Thymus (tissue), 11 donors: ENCODE results near the gene SUCLG2. TPM values are rescaled to one million over a fixed set of nuclear protein-coding genes. Genes with fewer than 3 reads are reported as not detected.
"Not testable (repeated sequence)": the region's sequence is repeated elsewhere in the genome, so short reads cannot be mapped to it uniquely, and the experiment has no call there.

Experiments
- DNase-seq, 9 donors: peaks; one replicate each; pipeline ENCODE4 v3.0.0-alpha.2; 2013; ENCODE audit warnings: low spot score in 9 of 9, low read depth in 6 of 9, missing footprints in 1 of 9
- H3K27ac ChIP-seq, 2 donors: one replicate each; pipeline ENCODE4 v1.5.1; 2013; ENCODE audit warnings: control low read depth in 1 of 2, low read depth in 1 of 2, low read length in 1 of 2, mild to moderate bottlenecking in 1 of 2, moderate library complexity in 1 of 2
- H3K27me3 ChIP-seq, 2 donors: one replicate each; pipeline ENCODE4 v1.5.1; 2013; ENCODE audit warnings: low read length in 1 of 2; ENCODE audit not compliant: control insufficient read depth in 2 of 2, insufficient read depth in 1 of 2
- H3K36me3 ChIP-seq, 2 donors: one replicate each; pipeline ENCODE4 v1.5.1; 2013; ENCODE audit warnings: low read length in 1 of 2, mild to moderate bottlenecking in 1 of 2, moderate library complexity in 1 of 2; ENCODE audit not compliant: control insufficient read depth in 2 of 2, insufficient read depth in 2 of 2
- H3K4me1 ChIP-seq, 2 donors: one replicate each; pipeline ENCODE4 v1.5.1; 2013; ENCODE audit warnings: low read length in 2 of 2; ENCODE audit not compliant: control insufficient read depth in 2 of 2, insufficient read depth in 2 of 2
- H3K4me3 ChIP-seq, 2 donors: one replicate each; pipeline ENCODE4 v1.5.1; 2013; ENCODE audit warnings: low read length in 2 of 2, control low read depth in 1 of 2, mild to moderate bottlenecking in 1 of 2
- H3K9me3 ChIP-seq, 2 donors: one replicate each; pipeline ENCODE4 v1.5.1; 2013; ENCODE audit warnings: low read length in 1 of 2, mild to moderate bottlenecking in 1 of 2; ENCODE audit not compliant: control insufficient read depth in 2 of 2, insufficient read depth in 1 of 2
- WGBS: extraction: QIAGEN DNeasy Blood & Tissue Kit; methylation state at CpG from one replicate; pipeline ENCODE4 v1.1.7; 2013; 5-methylcytosine and 5-hydroxymethylcytosine counted together
- polyA plus RNA-seq: library from polyadenylated mRNA; stranded (reverse); fragments of 200-250 nt; gene quantifications from one replicate; pipeline ENCODE4 v1.2.3, GENCODE V29; 2013
- total RNA-seq: library from RNA; stranded (reverse); fragments of 120-200 nt; gene quantifications from one replicate; pipeline ENCODE4 v1.2.4, GENCODE V29; 2013
- donor health status: healthy.

SUCLG2 gene
- total and polyA plus RNA-seq, 2 donors: 24.1 to 38.3 TPM

GRCh38 chr3:67592057-67592456 lies 62.4 kb downstream of the SUCLG2 start:
- DNase-seq: no peak
- Histone ChIP-seq H3K9me3 (no peaks in the 10 kb centered on the region), H3K27me3 (no peaks in the 10 kb centered on the region), H3K4me3 (no peak overlapping the region), H3K27ac (no peak overlapping the region), H3K4me1 (no peaks in the 10 kb centered on the region), H3K36me3 (no peaks in the 10 kb centered on the region)

DNA sequence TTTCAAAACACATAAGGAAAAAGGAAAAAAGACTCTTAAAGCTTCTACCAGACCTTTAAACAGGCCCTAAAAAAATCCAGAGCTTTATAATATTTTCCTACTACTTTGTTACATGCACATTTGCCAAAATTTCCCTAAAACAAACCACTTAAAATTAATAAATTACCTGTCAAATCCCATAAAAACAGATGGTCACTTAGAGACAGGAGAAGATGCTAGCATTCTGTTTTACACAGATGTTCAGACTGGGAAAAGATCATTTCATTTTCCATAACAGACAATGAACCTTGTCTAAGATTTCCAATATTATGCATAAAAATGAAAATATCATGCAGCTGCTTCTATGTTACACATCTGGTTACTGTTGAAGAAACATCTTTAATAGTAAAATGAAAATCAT lies 66.6 kb downstream of the SUCLG2 start:
- H3K4me1 ChIP-seq: no peaks in the 10 kb centered on the region
- H3K4me3 ChIP-seq: no peak overlapping the region
- no peaks in the 10 kb centered on the region for H3K9me3 ChIP-seq
- DNase-seq: no peak
- H3K27ac ChIP-seq: no peak overlapping the region
- H3K27me3 ChIP-seq: no peaks in the 10 kb centered on the region
- H3K36me3 ChIP-seq: no peaks in the 10 kb centered on the region

DNA sequence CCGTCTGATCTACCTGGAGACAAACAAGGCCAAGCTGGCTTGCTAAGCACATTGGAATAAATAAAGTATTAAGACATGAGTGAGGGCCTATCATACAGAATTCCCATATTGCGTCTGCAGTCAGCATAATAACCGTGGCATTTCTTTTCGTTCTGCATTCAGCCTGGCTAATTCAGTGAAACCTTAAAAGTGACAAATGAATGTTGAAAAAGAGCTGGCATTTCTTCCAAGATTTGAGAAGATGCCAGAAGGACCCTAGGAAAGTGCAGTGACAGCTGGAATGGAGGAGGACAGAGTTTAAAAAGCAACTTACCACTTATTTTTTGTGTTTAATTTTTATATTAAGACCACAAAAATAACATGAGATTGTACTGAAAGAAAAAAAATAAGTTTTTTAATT lies 67.1 kb downstream of the SUCLG2 start:
- H3K27me3 ChIP-seq: no peaks in the 10 kb centered on the region
- H3K36me3 ChIP-seq: no peaks in the 10 kb centered on the region
- no peaks in the 10 kb centered on the region for H3K4me1 ChIP-seq
- no peak for DNase-seq
- H3K9me3 ChIP-seq: no peaks in the 10 kb centered on the region
- no peak overlapping the region for H3K27ac ChIP-seq
- WGBS: 97% methylated on average over 4 of the region's 4 CpGs
- H3K4me3 ChIP-seq: no peak overlapping the region

DNA sequence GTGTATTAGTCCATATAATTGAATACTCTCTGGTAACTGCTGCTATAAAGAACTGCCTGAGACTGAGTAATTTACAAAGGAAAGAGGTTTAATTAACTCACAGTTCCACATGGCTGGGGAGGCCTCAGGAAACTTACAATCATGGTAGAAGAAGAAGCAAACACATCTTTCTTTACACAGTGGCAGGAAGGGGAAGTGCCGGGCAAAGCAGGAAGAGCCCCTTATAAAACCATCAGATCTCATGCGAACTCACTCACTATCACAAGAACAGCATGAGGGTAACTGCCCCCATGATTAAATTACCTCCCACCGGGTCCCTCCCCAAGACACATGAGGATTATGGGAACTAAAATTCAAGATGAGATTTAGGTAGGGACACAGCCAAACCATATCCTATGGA lies 69.8 kb downstream of the SUCLG2 start:
- not testable (repeated sequence) for H3K4me1 ChIP-seq, H3K4me3 ChIP-seq, H3K27ac ChIP-seq, H3K27me3 ChIP-seq, DNase-seq, H3K36me3 ChIP-seq, H3K9me3 ChIP-seq
- 84% methylated on average over 3 of the region's 3 CpGs for WGBS

- 98% methylated on average over 6 of the region's 6 CpGs for WGBS
- Histone ChIP-seq H3K27ac (no peak overlapping the region), H3K36me3 (no peaks in the 10 kb centered on the region), H3K9me3 (no peaks in the 10 kb centered on the region), H3K4me1 (no peaks in the 10 kb centered on the region), H3K4me3 (no peak overlapping the region), H3K27me3 (no peaks in the 10 kb centered on the region)
- DNase-seq: no peak
Measured at GRCh38 chr3:67580430-67581000, 73.9 kb downstream of the SUCLG2 start.

- no peak for DNase-seq
- Histone ChIP-seq H3K9me3 (no peaks in the 10 kb centered on the region), H3K27me3 (no peaks in the 10 kb centered on the region), H3K4me1 (no peaks in the 10 kb centered on the region), H3K4me3 (no peak overlapping the region), H3K36me3 (no peaks in the 10 kb centered on the region), H3K27ac (no peak overlapping the region)
- WGBS: 97% methylated on average over 5 of the region's 5 CpGs
Measured at GRCh38 chr3:67578416-67578815, 76.0 kb downstream of the SUCLG2 start.

GRCh38 chr3:67576441-67576840 lies 78.0 kb downstream of the SUCLG2 start:
- DNase-seq: no peak
- no peaks in the 10 kb centered on the region for H3K4me1 ChIP-seq
- H3K27ac ChIP-seq: no peak overlapping the region
- WGBS: 98% methylated on average over 3 of the region's 3 CpGs
- no peak overlapping the region for H3K4me3 ChIP-seq
- H3K27me3 ChIP-seq: no peaks in the 10 kb centered on the region
- no peaks in the 10 kb centered on the region for H3K9me3 ChIP-seq
- H3K36me3 ChIP-seq: no peaks in the 10 kb centered on the region

- H3K4me3 ChIP-seq: no peak overlapping the region
- H3K4me1 ChIP-seq: no peaks in the 10 kb centered on the region
- no peaks in the 10 kb centered on the region for H3K36me3 ChIP-seq
- WGBS: 98% methylated on average over 3 of the region's 3 CpGs
- H3K27me3 ChIP-seq: no peaks in the 10 kb centered on the region
- H3K9me3 ChIP-seq: peaks cover 0 to 1% of the 10 kb centered on the region in 2 donors
- no peak for DNase-seq
- H3K27ac ChIP-seq: no peak overlapping the region
Measured at GRCh38 chr3:67569324-67569723, 85.1 kb downstream of the SUCLG2 start.

DNA sequence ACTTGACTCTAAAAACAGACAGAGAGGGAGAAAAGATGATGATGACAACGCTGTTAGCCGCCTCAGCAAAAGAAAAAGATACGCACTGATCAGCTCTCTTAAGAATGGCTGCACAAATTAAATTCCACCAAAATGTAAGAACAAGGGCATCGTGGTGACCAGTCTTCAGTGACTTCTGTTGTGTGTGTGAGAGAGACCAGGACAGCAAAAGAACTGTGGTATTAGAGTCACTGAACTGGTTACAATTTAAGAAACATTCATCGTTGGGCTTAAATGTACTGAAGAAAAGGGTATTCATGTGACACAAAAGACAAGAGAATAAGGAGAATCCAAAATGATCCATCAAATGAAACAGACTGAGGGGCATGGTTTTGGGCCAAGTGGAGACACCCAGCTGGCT lies 86.5 kb downstream of the SUCLG2 start:
- no peaks in the 10 kb centered on the region for H3K4me1 ChIP-seq
- no peak overlapping the region for H3K4me3 ChIP-seq
- H3K9me3 ChIP-seq: peaks cover 0 to 1% of the 10 kb centered on the region in 2 donors
- no peaks in the 10 kb centered on the region for H3K36me3 ChIP-seq
- H3K27ac ChIP-seq: no peak overlapping the region
- DNase-seq: no peak
- 87% methylated on average over 5 of the region's 5 CpGs for WGBS
- H3K27me3 ChIP-seq: no peaks in the 10 kb centered on the region

GRCh38 chr3:67564973-67565372 lies 89.4 kb downstream of the SUCLG2 start:
- 97% methylated on average over 1 of the region's 1 CpG for WGBS
- Histone ChIP-seq H3K4me3 (no peak overlapping the region), H3K9me3 (no peaks in the 10 kb centered on the region), H3K36me3 (no peaks in the 10 kb centered on the region), H3K27ac (no peak overlapping the region), H3K27me3 (no peaks in the 10 kb centered on the region), H3K4me1 (no peaks in the 10 kb centered on the region)
- DNase-seq: no peak
